Mammary epithelial cell (primary cell): Measurements from ENCODE around the gene HACD4.

ENCODE experiments used
- CTCF ChIP-seq, 2 donors: IDR thresholded peaks in 1 of 2; conservative IDR thresholded peaks in 1 of 2; 2 replicates each; pipeline ENCODE4 v1.5.1; 2011 to 2012; ENCODE audit warnings: inconsistent platforms in 2 of 2, low read length in 2 of 2, mild to moderate bottlenecking in 2 of 2, control low read depth in 1 of 2, low read depth in 1 of 2; ENCODE audit not compliant: insufficient read depth in 1 of 2; ENCODE audit errors: extremely low read depth in 1 of 2
- EZH2 ChIP-seq: IDR thresholded peaks from 2 replicates; pipeline ENCODE4 v1.6.1; 2012; ENCODE audit warnings: low read length, inconsistent platforms, borderline replicate concordance

GRCh38 chr9:21042466-21042865 is 11.0 kb upstream of the HACD4 start:
- TF ChIP-seq CTCF (conservative IDR thresholded peaks at IDR 0.05 in 1 of 2, IDR thresholded peaks at IDR 0.05 in 1 of 2; ENCODE audit: extremely low read depth in 1 of 2, insufficient read depth in 1 of 2, low read depth in 1 of 2, low read length in 2 of 2) = no peak
- no peak for TF ChIP-seq EZH2
